ENCODE measurements around the gene CEP128.

CEP128 gene

GRCh38 chr14:80522411-80522810 is 419.1 kb downstream of the CEP128 start:
- H3K9me3 ChIP-seq (ENCODE audit: control insufficient read depth, insufficient read depth, low read length), result no peaks in the 10 kb centered on the region
- H3K4me1 ChIP-seq (ENCODE audit: control insufficient read depth, insufficient read depth, low read length), result no peaks in the 10 kb centered on the region
- no peaks in the 10 kb centered on the region for H3K36me3 ChIP-seq (ENCODE audit: control insufficient read depth, insufficient read depth, low read length)
- no peak overlapping the region for H3K9ac ChIP-seq (ENCODE audit: low read depth, low read length)
- H3K27me3 ChIP-seq (ENCODE audit: control insufficient read depth, insufficient read depth, low read length), result no peaks in the 10 kb centered on the region
- no peak overlapping the region for H3K4me3 ChIP-seq (ENCODE audit: low read depth, low read length)

GRCh38 chr14:80521456-80521855 is 420.1 kb downstream of the CEP128 start:
- H3K4me3 ChIP-seq (ENCODE audit: low read depth, low read length), result no peak overlapping the region
- no peaks in the 10 kb centered on the region for H3K9me3 ChIP-seq (ENCODE audit: control insufficient read depth, insufficient read depth, low read length)
- H3K27me3 ChIP-seq (ENCODE audit: control insufficient read depth, insufficient read depth, low read length), result no peaks in the 10 kb centered on the region
- H3K9ac ChIP-seq (ENCODE audit: low read depth, low read length), result no peak overlapping the region
- no peaks in the 10 kb centered on the region for H3K36me3 ChIP-seq (ENCODE audit: control insufficient read depth, insufficient read depth, low read length)
- no peaks in the 10 kb centered on the region for H3K4me1 ChIP-seq (ENCODE audit: control insufficient read depth, insufficient read depth, low read length)

DNA sequence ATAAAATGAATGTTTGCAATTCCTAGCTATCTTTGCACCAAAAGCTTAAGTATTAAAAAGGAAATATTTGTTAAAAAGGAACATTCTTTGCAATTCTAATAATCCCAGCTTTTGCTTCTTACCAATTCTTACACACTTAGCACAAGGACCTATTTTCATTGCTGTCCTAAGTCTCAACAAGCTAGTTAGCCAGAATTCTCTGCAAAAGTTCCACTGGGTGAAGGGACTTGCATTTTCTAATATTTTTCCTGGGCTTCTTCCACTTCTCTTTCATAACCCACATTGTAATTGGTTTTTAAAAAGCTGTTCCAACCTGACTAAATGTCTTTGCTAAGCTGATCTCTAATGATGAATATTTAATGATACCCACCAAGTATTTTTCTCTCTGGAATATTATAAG is 422.5 kb downstream of the CEP128 start:
- Histone ChIP-seq H3K27me3 (ENCODE audit: control insufficient read depth, insufficient read depth, low read length) (no peaks in the 10 kb centered on the region), H3K36me3 (ENCODE audit: control insufficient read depth, insufficient read depth, low read length) (no peaks in the 10 kb centered on the region), H3K9me3 (ENCODE audit: control insufficient read depth, insufficient read depth, low read length) (no peaks in the 10 kb centered on the region), H3K9ac (ENCODE audit: low read depth, low read length) (no peak overlapping the region), H3K4me3 (ENCODE audit: low read depth, low read length) (no peak overlapping the region), H3K4me1 (ENCODE audit: control insufficient read depth, insufficient read depth, low read length) (no peaks in the 10 kb centered on the region)

- H3K9ac ChIP-seq (ENCODE audit: low read depth, low read length), result no peak overlapping the region
- no peak overlapping the region for H3K4me3 ChIP-seq (ENCODE audit: low read depth, low read length)
- no peaks in the 10 kb centered on the region for H3K9me3 ChIP-seq (ENCODE audit: control insufficient read depth, insufficient read depth, low read length)
- H3K4me1 ChIP-seq (ENCODE audit: control insufficient read depth, insufficient read depth, low read length), result no peaks in the 10 kb centered on the region
- no peaks in the 10 kb centered on the region for H3K27me3 ChIP-seq (ENCODE audit: control insufficient read depth, insufficient read depth, low read length)
- H3K36me3 ChIP-seq (ENCODE audit: control insufficient read depth, insufficient read depth, low read length), result no peaks in the 10 kb centered on the region
Measured at GRCh38 chr14:80518173-80518572, 423.4 kb downstream of the CEP128 start.

- H3K4me3 ChIP-seq (ENCODE audit: low read depth, low read length), result no peak overlapping the region
- H3K4me1 ChIP-seq (ENCODE audit: control insufficient read depth, insufficient read depth, low read length), result no peaks in the 10 kb centered on the region
- H3K27me3 ChIP-seq (ENCODE audit: control insufficient read depth, insufficient read depth, low read length), result no peaks in the 10 kb centered on the region
- no peak overlapping the region for H3K9ac ChIP-seq (ENCODE audit: low read depth, low read length)
- H3K36me3 ChIP-seq (ENCODE audit: control insufficient read depth, insufficient read depth, low read length), result no peaks in the 10 kb centered on the region
- no peaks in the 10 kb centered on the region for H3K9me3 ChIP-seq (ENCODE audit: control insufficient read depth, insufficient read depth, low read length)
Measured at GRCh38 chr14:80507292-80507869, 434.2 kb downstream of the CEP128 start.

GRCh38 chr14:80504781-80505180 is 436.8 kb downstream of the CEP128 start:
- Histone ChIP-seq H3K4me3 (ENCODE audit: low read depth, low read length) (no peak overlapping the region), H3K9ac (ENCODE audit: low read depth, low read length) (no peak overlapping the region), H3K36me3 (ENCODE audit: control insufficient read depth, insufficient read depth, low read length) (no peaks in the 10 kb centered on the region), H3K9me3 (ENCODE audit: control insufficient read depth, insufficient read depth, low read length) (no peaks in the 10 kb centered on the region), H3K4me1 (ENCODE audit: control insufficient read depth, insufficient read depth, low read length) (no peaks in the 10 kb centered on the region), H3K27me3 (ENCODE audit: control insufficient read depth, insufficient read depth, low read length) (no peaks in the 10 kb centered on the region)

DNA sequence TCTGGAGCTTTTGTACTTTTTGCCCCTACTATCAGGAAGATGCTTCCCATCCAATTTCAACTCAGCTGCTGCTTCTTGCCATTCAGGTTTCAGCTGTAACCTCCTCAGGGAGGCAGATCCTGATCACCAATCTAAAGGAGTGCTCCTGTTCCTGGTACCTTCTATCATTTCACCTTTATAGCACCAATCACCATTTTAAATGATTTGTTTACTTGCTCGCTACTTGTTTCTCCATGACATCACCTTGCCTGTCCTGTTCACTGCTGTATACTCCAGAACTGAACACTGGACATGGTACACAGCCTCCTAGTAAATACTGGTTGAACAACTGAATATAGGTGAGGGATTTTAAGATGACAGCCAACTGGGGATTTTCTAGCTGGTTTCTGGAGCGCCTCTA is 443.0 kb downstream of the CEP128 start:
- Histone ChIP-seq H3K4me3 (ENCODE audit: low read depth, low read length) (no peak overlapping the region), H3K27me3 (ENCODE audit: control insufficient read depth, insufficient read depth, low read length) (no peaks in the 10 kb centered on the region), H3K36me3 (ENCODE audit: control insufficient read depth, insufficient read depth, low read length) (no peaks in the 10 kb centered on the region), H3K4me1 (ENCODE audit: control insufficient read depth, insufficient read depth, low read length) (no peaks in the 10 kb centered on the region), H3K9ac (ENCODE audit: low read depth, low read length) (no peak overlapping the region), H3K9me3 (ENCODE audit: control insufficient read depth, insufficient read depth, low read length) (no peaks in the 10 kb centered on the region)

DNA sequence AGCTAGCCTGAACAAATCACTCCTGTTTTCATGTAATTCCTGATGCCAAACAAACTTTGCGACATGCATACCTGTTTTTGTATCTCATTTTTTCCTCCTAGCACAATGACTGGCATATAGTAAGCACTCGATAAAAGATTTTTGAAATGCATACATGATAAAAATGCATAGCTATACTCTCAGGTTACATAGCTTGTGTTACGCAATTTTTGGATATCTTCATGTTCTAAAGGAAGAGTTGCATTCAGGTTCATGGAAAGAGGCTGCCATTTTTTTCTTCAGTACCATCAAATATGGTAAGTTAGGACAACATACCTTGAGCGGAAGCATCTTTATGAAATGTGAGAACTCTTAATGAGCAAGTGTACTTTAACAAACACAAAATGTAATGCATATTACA is 445.4 kb downstream of the CEP128 start:
- Histone ChIP-seq H3K36me3 (ENCODE audit: control insufficient read depth, insufficient read depth, low read length) (no peaks in the 10 kb centered on the region), H3K4me1 (ENCODE audit: control insufficient read depth, insufficient read depth, low read length) (peaks cover 3% of the 10 kb centered on the region), H3K9ac (ENCODE audit: low read depth, low read length) (no peak overlapping the region), H3K4me3 (ENCODE audit: low read depth, low read length) (no peak overlapping the region), H3K9me3 (ENCODE audit: control insufficient read depth, insufficient read depth, low read length) (no peaks in the 10 kb centered on the region), H3K27me3 (ENCODE audit: control insufficient read depth, insufficient read depth, low read length) (no peaks in the 10 kb centered on the region)

- Histone ChIP-seq H3K4me1 (ENCODE audit: control insufficient read depth, insufficient read depth, low read length) (peaks cover 5% of the 10 kb centered on the region), H3K9ac (ENCODE audit: low read depth, low read length) (no peak overlapping the region), H3K4me3 (ENCODE audit: low read depth, low read length) (no peak overlapping the region), H3K27me3 (ENCODE audit: control insufficient read depth, insufficient read depth, low read length) (no peaks in the 10 kb centered on the region), H3K9me3 (ENCODE audit: control insufficient read depth, insufficient read depth, low read length) (no peaks in the 10 kb centered on the region), H3K36me3 (ENCODE audit: control insufficient read depth, insufficient read depth, low read length) (no peaks in the 10 kb centered on the region)
Measured at GRCh38 chr14:80494769-80495168, 446.8 kb downstream of the CEP128 start.

- H3K9ac ChIP-seq (ENCODE audit: low read depth, low read length), result no peak overlapping the region
- H3K36me3 ChIP-seq (ENCODE audit: control insufficient read depth, insufficient read depth, low read length), result no peaks in the 10 kb centered on the region
- H3K4me1 ChIP-seq (ENCODE audit: control insufficient read depth, insufficient read depth, low read length), result peaks cover 5% of the 10 kb centered on the region
- H3K27me3 ChIP-seq (ENCODE audit: control insufficient read depth, insufficient read depth, low read length), result no peaks in the 10 kb centered on the region
- no peaks in the 10 kb centered on the region for H3K9me3 ChIP-seq (ENCODE audit: control insufficient read depth, insufficient read depth, low read length)
- no peak overlapping the region for H3K4me3 ChIP-seq (ENCODE audit: low read depth, low read length)
Measured at GRCh38 chr14:80493620-80494019, 447.9 kb downstream of the CEP128 start.

GRCh38 chr14:80491650-80492049 is 449.9 kb downstream of the CEP128 start:
- no peaks in the 10 kb centered on the region for H3K36me3 ChIP-seq (ENCODE audit: control insufficient read depth, insufficient read depth, low read length)
- H3K27me3 ChIP-seq (ENCODE audit: control insufficient read depth, insufficient read depth, low read length), result no peaks in the 10 kb centered on the region
- no peak overlapping the region for H3K9ac ChIP-seq (ENCODE audit: low read depth, low read length)
- no peaks in the 10 kb centered on the region for H3K9me3 ChIP-seq (ENCODE audit: control insufficient read depth, insufficient read depth, low read length)
- peaks cover 5% of the 10 kb centered on the region for H3K4me1 ChIP-seq (ENCODE audit: control insufficient read depth, insufficient read depth, low read length)
- H3K4me3 ChIP-seq (ENCODE audit: low read depth, low read length), result no peak overlapping the region

DNA sequence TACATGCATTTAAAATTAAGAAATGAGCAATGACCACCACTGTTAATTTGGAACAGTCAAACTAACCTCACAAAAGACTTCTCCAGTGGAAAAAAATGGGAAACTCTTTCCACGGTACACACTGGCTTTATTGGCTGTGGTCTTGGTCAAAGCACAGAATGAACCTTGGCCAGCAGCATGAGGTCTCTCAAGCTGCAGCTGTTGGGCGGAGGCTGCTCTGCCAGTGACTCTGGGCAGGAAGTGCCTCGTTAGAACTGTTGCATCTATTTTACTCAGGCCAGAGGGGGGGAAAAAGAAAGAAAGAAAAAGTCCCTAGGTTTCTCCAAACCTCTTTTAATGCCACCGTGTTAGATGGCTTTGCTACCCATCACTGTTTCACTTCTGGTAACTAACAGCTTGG is 450.4 kb downstream of the CEP128 start:
- no peak overlapping the region for H3K4me3 ChIP-seq (ENCODE audit: low read depth, low read length)
- H3K9ac ChIP-seq (ENCODE audit: low read depth, low read length), result no peak overlapping the region
- no peaks in the 10 kb centered on the region for H3K36me3 ChIP-seq (ENCODE audit: control insufficient read depth, insufficient read depth, low read length)
- no peaks in the 10 kb centered on the region for H3K9me3 ChIP-seq (ENCODE audit: control insufficient read depth, insufficient read depth, low read length)
- H3K4me1 ChIP-seq (ENCODE audit: control insufficient read depth, insufficient read depth, low read length), result peaks cover 5% of the 10 kb centered on the region
- no peaks in the 10 kb centered on the region for H3K27me3 ChIP-seq (ENCODE audit: control insufficient read depth, insufficient read depth, low read length)
